DMS79 treated with DMSO at 0.1 percent for 48 hours (cell line): Measurements from ENCODE around the gene CAPNS1.
"Not testable (repeated sequence)": the region's sequence is repeated elsewhere in the genome, so short reads cannot be mapped to it uniquely, and the experiment has no call there.

Experiments used
- DNase-seq: peaks from one replicate; lab custom pipeline; 2025; lab: John Stamatoyannopoulos, UW

The CAPNS1 gene

DNA sequence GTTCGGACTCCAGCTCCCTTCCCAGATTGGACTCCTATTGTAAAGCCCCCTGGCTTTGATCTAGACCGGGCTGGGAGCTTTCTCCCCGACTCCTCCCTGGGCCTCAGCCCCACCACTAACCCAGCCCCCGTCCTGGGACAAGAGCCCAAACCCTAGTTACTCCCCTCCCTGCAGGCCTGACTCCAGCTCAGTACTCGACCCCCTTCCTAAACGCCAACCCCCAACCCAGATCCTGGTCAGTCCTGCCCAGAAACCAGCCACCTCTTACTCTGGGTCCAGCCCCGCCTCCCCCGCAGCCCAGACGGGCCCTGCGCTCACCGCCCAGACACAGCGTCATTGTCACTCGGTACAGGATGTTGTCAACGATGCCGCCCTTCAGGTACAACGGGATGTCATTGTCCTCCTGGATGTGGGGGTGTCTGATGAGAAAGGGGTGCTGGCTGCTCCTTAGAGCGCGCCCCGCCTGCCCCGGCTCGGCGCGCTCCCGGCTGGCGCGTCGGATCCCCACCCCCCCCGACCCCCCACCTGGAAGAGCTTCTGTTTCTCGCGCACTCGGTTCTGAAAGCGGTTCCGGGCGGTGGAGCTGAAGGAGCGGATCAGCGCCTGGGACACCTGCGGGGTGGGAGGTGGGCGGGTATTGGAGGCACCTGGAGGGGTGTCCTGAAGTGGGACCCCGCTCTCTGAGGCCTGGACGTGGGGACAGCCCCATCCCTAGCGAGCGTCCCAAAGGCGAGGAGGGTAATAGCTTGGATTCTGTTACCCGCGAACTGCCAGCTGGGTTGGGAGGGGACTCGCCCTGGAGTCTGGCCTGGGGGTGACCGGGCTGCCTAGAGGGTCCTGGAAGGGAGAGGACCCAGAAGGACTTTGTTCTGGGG lies 11.5 kb downstream of the CAPNS1 start:
- no peak for DNase-seq

DNA sequence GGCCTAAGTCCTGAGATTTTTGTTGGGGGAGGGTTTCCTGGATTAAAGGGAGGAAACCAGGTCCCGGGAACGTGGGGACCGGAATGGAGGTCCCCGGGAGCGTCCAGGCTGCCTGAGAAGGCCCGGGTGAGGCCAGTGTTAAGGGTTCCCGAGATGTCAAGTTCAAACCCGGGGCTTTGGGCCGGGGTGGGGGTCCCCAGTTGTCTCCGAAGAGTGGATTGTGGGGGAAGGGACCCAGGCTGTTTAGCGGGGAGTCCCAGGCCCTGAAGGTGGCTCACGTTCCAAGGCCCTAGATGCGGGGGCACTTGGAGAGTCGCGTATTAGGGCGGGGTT lies 12.1 kb downstream of the CAPNS1 start:
- no peak for DNase-seq

DNA sequence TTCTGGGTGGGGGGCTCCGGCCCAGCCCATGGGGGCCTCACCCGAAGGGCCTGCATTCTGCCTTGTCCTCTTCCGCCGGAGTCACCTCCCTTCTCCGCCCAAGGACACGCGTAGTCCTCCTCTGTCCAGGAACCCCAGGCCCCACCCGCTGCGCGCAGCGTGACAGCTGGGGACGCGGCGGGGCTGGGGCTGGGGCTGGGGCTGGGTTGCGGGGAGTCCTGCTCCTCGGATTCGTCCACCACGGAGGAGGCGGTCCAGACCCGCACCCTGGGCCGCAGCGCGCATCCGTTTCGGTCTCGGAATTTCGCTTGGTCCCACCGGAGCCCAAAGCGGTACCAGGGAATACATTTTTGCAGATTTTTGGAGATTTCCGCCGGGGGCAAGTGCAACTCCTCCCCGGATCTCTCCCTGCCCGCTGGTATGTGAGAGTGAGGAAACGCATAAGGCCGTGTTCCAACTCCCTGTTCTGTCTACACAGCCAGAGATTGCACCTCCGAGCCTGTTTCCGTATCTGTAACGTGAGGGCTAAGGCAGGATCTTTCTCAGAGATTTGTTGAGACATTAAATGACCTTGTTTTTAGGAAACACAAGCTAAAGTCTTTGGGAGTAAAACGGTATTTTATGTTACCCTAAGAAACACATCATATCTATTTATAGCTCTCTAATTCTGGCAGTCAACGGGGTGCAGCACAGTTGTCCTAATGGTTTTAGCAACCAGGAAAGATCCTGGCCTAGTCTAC lies 12.7 kb downstream of the CAPNS1 start, which contains the start of gene COX7A1:
Gene COX7A1, minus strand, starts transcription at position 96 of the 740 bp plus-strand sequence. Its CDS starts 40 bp downstream, at position 56.
- no peak for DNase-seq

DNA sequence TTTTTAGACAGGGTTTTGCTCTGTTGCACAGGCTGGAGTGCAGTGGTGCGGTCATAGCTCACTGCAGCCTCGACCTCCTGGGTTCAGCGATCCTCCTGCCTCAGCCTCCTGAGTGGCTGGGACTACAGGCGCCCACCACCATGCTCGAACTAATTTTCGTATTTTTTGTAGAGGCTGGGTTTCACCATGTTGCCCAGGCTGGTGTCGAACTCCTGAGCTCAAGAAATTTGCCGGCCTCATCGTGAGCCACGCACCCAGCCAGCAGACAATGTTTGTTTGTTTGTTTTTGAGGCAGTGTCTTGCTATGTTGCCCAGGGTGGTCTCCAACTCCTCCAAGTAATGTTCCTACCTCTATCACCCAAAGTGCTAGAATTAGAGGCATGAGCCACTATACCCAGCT lies 13.3 kb downstream of the CAPNS1 start:
- DNase-seq = no peak

DNA sequence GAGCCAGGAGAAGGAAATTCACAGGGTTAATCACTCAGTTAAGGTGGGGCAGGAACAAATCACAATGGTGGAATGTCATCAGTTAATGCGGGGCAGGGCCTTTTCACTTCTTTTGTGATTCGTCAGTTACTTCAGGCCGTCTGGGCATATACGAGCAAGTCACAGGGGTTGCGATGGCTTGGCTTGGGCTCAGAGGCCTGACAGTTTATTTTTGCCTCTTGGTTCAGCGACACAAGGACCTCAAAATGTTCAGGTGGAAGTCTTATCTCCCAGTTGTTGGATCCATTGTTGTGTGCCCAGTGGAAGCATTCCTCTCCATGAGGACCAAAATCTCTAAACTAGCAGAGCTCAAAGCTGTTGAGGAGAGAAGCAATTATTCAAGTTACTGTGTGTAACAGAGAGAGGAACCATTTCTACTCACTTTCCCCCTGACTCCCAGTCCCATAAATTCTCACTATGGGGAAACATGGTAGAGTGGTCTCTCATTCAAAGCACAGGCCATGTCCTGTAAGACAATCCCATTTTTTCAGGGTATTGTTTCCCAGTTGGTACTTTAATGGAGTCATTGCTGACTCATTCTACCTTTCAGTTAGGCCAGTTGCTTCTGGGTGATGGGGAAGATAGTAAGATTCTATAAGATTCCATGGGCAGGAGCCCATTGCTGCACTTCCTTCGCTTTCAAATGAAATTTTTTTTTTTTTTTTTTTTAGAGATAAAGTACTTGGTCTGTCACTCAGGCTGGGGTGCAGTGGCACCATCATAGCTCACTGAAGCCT lies 21.1 kb downstream of the CAPNS1 start:
- no peak for DNase-seq

DNA sequence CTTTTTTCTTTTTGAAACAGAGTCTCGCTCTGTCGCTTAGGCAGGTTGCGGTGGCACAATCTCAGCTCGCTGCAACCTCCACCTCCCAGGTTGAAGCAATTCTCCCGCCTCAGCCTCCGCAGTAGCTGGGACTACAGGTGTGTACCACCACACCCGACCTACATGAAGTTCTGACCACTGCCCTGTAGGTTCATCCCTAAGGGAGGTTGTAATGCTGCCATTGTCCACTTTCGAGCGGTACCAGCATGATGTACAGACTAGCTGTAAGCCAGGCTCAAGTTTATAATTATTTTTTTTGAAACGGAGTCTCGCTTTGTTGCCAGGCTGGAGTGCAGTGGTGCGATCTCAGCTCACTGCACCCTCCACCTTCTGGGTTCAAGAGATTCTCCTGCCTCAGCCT lies 23.9 kb downstream of the CAPNS1 start:
- DNase-seq = no peak

DNA sequence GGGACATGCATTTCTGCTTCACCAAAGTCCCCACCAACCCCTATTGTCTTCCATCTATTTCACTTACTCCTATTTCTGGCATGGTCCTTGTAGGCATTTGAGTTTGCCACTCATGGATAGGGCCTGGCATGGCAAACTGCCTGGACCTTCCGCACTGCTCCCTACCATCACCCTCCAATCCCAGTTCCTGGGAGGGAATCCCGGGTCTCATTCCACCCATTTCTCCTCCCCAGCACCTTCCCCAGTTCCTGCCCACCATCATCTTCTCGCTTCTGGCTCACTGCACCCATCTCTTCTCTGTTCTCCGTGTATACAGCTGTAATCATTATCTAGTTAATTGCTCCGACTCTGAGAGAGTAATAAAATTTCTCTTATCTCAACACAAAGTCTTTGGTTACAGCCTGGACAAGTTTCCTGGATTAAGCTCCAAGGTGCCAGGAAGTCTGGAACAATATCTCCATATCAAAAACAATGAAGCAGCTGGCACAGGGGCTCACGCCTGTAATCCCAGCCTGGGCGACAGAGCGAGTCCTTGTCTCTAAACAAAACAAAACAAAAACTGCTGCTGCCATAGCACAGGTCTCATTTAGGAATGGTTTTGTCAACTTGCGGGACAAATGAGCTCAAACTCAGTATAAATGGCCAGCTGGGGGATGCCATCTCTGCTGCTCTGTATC lies 29.4 kb downstream of the CAPNS1 start:
- peak; percentile 18 for DNase-seq

DNA sequence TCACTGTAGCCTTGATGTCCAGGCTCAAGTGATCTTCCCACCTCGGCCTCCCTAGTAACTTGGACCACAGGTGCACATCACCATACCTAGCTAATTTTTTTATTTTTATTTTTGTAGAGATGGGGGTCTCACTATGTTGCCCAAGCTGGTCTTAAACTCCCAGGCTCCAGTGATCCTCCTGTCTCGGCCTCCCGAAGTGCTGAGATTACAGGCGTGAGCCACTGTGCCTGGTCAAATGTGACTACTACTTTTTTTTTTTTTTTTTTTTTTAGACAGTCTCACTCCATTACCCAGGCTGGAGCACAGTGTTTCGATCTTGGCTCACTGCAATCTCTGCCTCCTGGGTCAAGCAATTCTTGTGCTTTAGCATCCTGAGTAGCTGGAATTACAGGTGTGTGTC lies 33.0 kb downstream of the CAPNS1 start:
- no peak for DNase-seq

DNA sequence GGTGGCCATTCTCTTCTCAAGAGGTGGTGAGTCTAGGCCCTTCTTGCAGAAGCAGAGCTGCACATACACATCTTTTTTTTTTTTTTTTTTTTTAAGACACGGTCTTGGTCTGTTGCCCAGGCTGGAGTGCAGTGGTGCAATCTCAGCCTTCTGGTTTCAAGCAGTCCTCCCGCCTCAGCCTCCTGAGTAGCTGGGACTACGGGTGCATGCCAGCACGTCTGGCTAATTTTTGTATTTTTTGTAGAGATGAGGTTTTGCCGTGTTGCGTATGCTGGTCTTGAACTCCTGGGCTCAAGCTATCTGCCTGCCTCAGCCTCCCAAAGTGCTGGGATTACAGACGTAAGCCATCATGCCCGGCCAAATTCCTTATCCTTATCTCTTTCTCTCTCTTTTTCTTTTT lies 34.0 kb downstream of the CAPNS1 start:
- DNase-seq = not testable (repeated sequence)

DNA sequence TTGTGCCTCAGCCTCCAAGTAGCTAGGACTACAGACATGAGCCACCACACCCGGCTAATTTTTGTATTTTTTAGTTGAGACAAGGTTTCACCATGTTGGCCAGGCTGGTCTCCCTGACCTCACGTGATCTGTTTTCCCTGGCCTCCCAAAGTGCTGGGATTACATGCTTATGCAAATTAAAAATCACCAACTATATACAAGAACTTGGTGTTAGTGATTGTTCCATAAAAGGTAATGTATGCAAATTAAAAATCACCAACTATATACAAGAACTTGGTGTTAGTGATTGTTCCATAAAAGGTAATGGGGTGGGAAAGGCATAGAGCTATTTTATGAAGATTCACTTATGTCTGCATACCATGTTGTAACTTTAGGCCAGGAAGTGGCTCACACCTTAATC lies 39.2 kb downstream of the CAPNS1 start:
- DNase-seq = not testable (repeated sequence)

DNA sequence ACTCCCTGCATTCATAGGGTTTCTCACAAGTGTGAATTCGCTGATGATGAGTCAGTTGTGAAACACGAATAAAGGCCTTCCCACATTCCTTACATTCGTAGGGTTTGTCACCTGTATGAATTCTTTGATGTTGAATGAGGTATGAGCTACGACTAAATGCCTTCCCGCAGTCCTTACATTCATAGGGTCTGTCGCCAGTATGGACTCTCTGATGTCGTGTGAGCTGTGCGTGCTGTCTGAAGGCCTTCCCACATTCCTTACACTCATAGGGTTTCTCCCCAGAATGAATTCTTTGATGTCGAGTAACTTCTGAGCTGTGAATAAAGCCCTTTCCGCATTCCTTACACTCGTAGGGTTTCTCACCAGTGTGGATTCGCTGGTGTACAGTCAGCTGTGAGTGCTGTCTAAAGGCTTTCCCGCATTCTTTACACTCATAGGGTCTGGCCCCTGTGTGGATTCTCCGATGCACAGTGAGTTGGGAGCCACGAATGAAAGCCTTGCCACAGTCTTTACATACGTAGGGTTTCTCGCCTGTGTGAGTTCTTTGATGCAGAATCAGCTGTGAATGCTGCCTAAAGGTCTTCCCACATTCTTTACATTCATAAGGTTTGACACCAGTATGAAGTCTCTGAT lies 42.9 kb downstream of the CAPNS1 start:
- DNase-seq = no peak

DNA sequence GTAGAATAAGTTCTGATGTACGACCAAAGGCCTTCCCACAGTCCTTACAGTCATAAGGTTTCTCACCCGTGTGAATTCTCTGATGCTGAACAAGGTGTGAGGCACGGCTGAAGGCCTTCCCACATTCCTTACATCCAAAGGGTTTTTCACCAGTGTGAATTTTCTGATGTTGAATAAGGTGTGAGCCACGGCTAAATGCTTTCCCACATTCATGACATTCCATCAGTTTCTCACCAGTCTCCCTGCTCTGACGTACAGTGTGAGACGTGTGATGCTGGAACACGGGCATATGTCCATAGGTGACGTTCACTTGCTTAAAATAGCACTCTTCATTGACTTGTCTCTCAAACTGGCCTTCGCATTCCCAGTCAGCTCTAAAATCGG lies 43.4 kb downstream of the CAPNS1 start:
- no peak for DNase-seq

DNA sequence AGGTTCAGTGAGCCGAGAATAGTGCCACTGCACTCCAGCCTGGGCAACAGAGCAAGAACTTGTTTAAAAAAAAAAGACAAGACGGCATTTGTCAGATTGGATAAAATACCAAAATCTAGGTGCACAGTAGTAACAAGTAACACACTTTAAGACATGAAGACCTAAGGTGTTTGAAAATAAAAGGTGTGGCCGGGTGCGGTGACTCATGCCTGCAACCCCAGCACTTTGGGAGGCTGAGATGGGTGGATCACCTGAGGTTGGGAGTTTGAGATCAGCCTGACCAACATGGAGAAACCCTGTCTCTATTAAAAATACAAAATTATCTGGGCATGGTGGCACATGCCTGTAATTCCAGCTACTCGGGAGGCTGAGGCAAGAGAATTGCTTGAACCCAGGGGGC lies 46.9 kb downstream of the CAPNS1 start:
- not testable (repeated sequence) for DNase-seq

DNA sequence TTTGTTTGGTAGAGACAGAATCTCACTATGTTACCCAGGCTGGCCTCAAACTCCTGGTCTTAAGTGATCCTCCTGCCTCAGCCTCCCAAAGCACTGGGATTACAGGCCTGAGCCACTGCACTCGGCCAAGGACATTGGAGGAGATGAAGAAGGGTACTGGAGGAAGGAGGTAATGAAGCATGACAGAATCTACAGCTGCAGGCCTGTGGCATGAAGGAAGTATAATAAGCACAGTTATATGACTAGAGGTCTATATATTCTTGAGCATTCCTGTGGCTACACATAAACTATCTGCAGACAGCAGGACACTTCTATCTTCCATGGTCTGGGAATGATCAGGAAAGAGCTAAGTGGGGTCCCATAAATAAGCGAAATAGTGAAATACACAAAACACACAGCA lies 56.4 kb downstream of the CAPNS1 start:
- DNase-seq = no peak

DNA sequence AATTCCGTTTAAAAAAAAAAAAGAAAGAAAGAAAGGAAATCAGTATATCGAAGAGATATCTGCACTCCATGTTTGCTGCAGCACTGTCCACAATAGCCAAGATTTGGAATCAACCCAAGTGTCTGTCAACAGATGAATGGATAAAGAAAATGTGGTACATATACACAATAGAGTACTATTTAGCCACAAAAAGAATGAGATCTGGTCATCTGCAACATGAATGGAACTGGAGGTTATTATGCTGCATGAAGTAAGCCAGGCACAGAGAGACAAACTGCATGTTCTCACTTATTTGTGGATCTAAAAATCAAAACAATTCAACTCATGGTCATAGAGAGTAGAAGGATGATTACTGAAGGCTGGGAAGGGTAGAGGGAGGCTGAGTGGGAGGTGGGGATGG lies 58.3 kb downstream of the CAPNS1 start:
- no peak for DNase-seq
